Neutrophil (primary cell): ENCODE measurements around the gene ERBB3.

Source experiments
- H3K27ac ChIP-seq: fragments of 200-600 bp; sonication (generic); 2 replicates; pipeline ENCODE4 v1.5.1; 2016; ENCODE audit warnings: mild to moderate bottlenecking, moderate library complexity
- H3K27me3 ChIP-seq: fragments of 200-600 bp; sonication (generic); 2 replicates; pipeline ENCODE4 v1.6.0; 2016; ENCODE audit warnings: mild to moderate bottlenecking
- H3K36me3 ChIP-seq: fragments of 200-600 bp; sonication (generic); 2 replicates; pipeline ENCODE4 v1.5.1; 2017
- H3K4me1 ChIP-seq, 2 experiments: fragments of 200-600 bp in 1 of 2; sonication (generic) in 1 of 2; 1 replicate in 1 of 2; 2 replicates in 1 of 2; pipeline versions ENCODE4 v1.5.1 to v1.6.1; 2013 to 2016; ENCODE audit warnings: low read depth in 1 of 2, low read length in 1 of 2, mild to moderate bottlenecking in 1 of 2, moderate library complexity in 1 of 2; ENCODE audit not compliant: control insufficient read depth in 1 of 2, insufficient read depth in 1 of 2
- H3K4me3 ChIP-seq, 2 experiments: fragments of 200-600 bp in 1 of 2; sonication (generic) in 1 of 2; 1 replicate in 1 of 2; 2 replicates in 1 of 2; pipeline ENCODE4 v1.5.1; 2013 to 2016; ENCODE audit warnings: low read depth in 1 of 2, low read length in 1 of 2, mild to moderate bottlenecking in 1 of 2, moderate library complexity in 1 of 2
- H3K9me3 ChIP-seq: fragments of 200-600 bp; sonication (generic); 2 replicates; pipeline ENCODE4 v1.5.1; 2016
- CTCF ChIP-seq: fragments of 200-600 bp; sonication (generic); IDR thresholded peaks from 2 replicates; pipeline ENCODE4 v1.5.1; 2016; ENCODE audit warnings: antibody characterized with exemption

The ERBB3 gene

GRCh38 chr12:56152132-56152755 is 72.3 kb downstream of the ERBB3 start, which contains the start of gene MYL6B:
MYL6B (plus strand) TSS chr12:56152587; CDS start chr12:56153919, 1,332 bp downstream.
- Histone ChIP-seq H3K27ac (peak within 1 kb of the TSS; percentile 96), H3K4me3 (peak within 1 kb of the TSS; percentile 78 to 93), H3K9me3 (no peaks in the 10 kb centered on the region), H3K4me1 (peaks cover 36 to 40% of the 10 kb centered on the region in 2 experiments), H3K27me3 (no peaks in the 10 kb centered on the region), H3K36me3 (no peaks in the 10 kb centered on the region)
- no peak for TF ChIP-seq CTCF
